Measurements from ENCODE around the gene LDLRAD4. TPM values are rescaled to one million over a fixed set of nuclear protein-coding genes. Genes with fewer than 3 reads are reported as not detected.

LDLRAD4 gene
- total and polyA plus RNA-seq, 2 donors (not counting 1 experiment from before 2014, with no cell fraction given), result 13.9 to 35.7 TPM

DNA sequence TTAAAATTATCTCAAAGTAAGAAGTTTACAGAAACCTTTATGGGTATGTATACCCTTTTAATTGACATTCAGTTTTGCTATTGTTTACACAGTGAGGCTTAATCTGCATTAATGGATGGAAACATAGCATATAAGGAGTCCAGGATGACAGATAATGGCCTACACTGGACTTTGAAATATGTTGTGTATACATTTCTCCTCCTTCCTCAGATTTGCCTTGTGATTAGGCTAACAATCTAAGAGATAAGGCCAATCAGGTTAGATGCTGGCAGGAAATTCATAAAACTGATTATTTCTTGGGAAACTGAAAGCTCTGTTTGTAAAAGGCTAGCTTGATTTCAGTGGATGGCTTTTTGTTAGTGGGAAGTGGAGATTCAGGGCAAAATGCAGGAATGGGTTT, 191.9 kb downstream of the LDLRAD4 start:
- Mint-ChIP-seq H3K4me1 (no peaks in the 10 kb centered on the region), H3K27me3 (no peaks in the 10 kb centered on the region), H3K9me3 (ENCODE audit: insufficient read depth) (peaks cover 3% of the 10 kb centered on the region), H3K27ac (no peak overlapping the region), H3K4me3 (no peak overlapping the region)
- no peaks in the 10 kb centered on the region for H3K4me1 ChIP-seq (ENCODE audit: control insufficient read depth in 2 of 2, insufficient read depth in 2 of 2, low read length in 2 of 2)
- no peaks in the 10 kb centered on the region for H3K27me3 ChIP-seq (replicated peaks in 1 of 4; ENCODE audit: control extremely low read depth in 1 of 4, control insufficient read depth in 3 of 4, insufficient read depth in 4 of 4, low read length in 3 of 4)
- ATAC-seq (ENCODE audit: low read depth) (no peak), DNase-seq (no peak)
- H3K9ac ChIP-seq (ENCODE audit: low read length), result no peak overlapping the region
- H3K9me3 ChIP-seq (ENCODE audit: control extremely low read depth in 1 of 3, control insufficient read depth in 2 of 3, insufficient read depth in 1 of 3, low read length in 2 of 3), result peaks cover 0 to 5% (median 0%) of the 10 kb centered on the region in 3 donors
- H2AFZ ChIP-seq (ENCODE audit: insufficient read depth, low read depth, low read length, poor library complexity, severe bottlenecking), result no peak overlapping the region
- no peaks in the 10 kb centered on the region for H4K20me1 ChIP-seq (ENCODE audit: control insufficient read depth, insufficient read depth, low read length, poor library complexity, severe bottlenecking)
- H3K4me3 ChIP-seq (ENCODE audit: control extremely low read depth in 1 of 5, extremely low read depth in 1 of 5, insufficient read depth in 1 of 5, low read depth in 2 of 5, low read length in 4 of 5), result no peak overlapping the region
- no peak overlapping the region for H3K4me2 ChIP-seq (replicated peaks; ENCODE audit: low read depth, low read length, poor library complexity, severe bottlenecking)
- TF ChIP-seq EZH2 (IDR thresholded peaks at IDR 0.05; ENCODE audit: borderline replicate concordance, insufficient read depth, low read depth, low read length, poor library complexity, severe bottlenecking), result no peak
- TF ChIP-seq, protein P1, sequence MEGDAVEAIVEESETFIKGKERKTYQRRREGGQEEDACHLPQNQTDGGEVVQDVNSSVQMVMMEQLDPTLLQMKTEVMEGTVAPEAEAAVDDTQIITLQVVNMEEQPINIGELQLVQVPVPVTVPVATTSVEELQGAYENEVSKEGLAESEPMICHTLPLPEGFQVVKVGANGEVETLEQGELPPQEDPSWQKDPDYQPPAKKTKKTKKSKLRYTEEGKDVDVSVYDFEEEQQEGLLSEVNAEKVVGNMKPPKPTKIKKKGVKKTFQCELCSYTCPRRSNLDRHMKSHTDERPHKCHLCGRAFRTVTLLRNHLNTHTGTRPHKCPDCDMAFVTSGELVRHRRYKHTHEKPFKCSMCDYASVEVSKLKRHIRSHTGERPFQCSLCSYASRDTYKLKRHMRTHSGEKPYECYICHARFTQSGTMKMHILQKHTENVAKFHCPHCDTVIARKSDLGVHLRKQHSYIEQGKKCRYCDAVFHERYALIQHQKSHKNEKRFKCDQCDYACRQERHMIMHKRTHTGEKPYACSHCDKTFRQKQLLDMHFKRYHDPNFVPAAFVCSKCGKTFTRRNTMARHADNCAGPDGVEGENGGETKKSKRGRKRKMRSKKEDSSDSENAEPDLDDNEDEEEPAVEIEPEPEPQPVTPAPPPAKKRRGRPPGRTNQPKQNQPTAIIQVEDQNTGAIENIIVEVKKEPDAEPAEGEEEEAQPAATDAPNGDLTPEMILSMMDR (IDR thresholded peaks at IDR 0.05), result no peak
- ChIA-PET CTCF (no interaction called here), POLR2A (no interaction called here)
- H3K36me3 ChIP-seq (replicated peaks in 1 of 2; ENCODE audit: control extremely low read depth in 1 of 2, control insufficient read depth in 1 of 2, extremely low read depth in 1 of 2, insufficient read depth in 2 of 2, low read length in 1 of 2), result no peaks in the 10 kb centered on the region
- H3K27ac ChIP-seq (ENCODE audit: low read length in 2 of 2), result no peak overlapping the region
- intact Hi-C loops (cut with micrococcal nuclease), result no loop called here
- no peaks in the 10 kb centered on the region for H3K79me2 ChIP-seq (ENCODE audit: control insufficient read depth, insufficient read depth, low read length)

DNA sequence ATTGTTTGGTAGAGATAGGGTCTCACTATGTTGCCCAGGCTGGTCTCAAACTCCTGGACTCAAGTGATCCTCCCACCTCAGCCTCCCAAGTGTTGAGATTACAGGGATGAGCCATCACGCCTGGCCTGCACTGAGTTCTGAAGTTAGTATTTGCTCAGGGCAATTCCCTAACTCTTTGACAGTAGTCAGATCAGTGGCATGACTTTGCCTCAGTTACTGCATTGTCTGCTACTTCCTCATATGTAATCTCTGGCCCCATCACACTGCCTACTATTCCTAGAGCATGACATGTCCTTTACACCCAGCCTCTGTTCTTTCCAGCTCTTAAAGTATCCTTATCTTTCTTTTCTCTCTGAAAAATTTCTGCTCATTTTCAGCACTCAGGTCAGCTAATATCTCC, 193.5 kb downstream of the LDLRAD4 start:
- no peaks in the 10 kb centered on the region for H3K4me1 ChIP-seq (ENCODE audit: control insufficient read depth in 2 of 2, insufficient read depth in 2 of 2, low read length in 2 of 2)
- H2AFZ ChIP-seq (ENCODE audit: insufficient read depth, low read depth, low read length, poor library complexity, severe bottlenecking), result no peak overlapping the region
- TF ChIP-seq, protein P1 (IDR thresholded peaks at IDR 0.05), result no peak
- TF ChIP-seq EZH2 (IDR thresholded peaks at IDR 0.05; ENCODE audit: borderline replicate concordance, insufficient read depth, low read depth, low read length, poor library complexity, severe bottlenecking), result no peak

More for the DNA sequence above, 193.5 kb downstream of the LDLRAD4 start:
- no peak overlapping the region for H3K27ac ChIP-seq (ENCODE audit: low read length in 2 of 2)
- H3K27ac Mint-ChIP-seq, result no peak overlapping the region
- H3K4me1 Mint-ChIP-seq, result no peaks in the 10 kb centered on the region
- no peak overlapping the region for H3K9ac ChIP-seq (ENCODE audit: low read length)
- peaks cover 3% of the 10 kb centered on the region for H3K9me3 Mint-ChIP-seq (ENCODE audit: insufficient read depth)
- no peaks in the 10 kb centered on the region for H3K79me2 ChIP-seq (ENCODE audit: control insufficient read depth, insufficient read depth, low read length)
- DNase-seq (no peak), ATAC-seq (ENCODE audit: low read depth) (no peak)
- no peaks in the 10 kb centered on the region for H4K20me1 ChIP-seq (ENCODE audit: control insufficient read depth, insufficient read depth, low read length, poor library complexity, severe bottlenecking)
- H3K4me3 Mint-ChIP-seq, result no peak overlapping the region
- ChIA-PET POLR2A (no interaction called here), CTCF (no interaction called here)
- WGBS (ENCODE audit: insufficient coverage), result 100% methylated on average over 1 of the region's 1 CpG
- peaks cover 0 to 4% (median 0%) of the 10 kb centered on the region in 4 experiments for H3K27me3 ChIP-seq (replicated peaks in 1 of 4; ENCODE audit: control extremely low read depth in 1 of 4, control insufficient read depth in 3 of 4, insufficient read depth in 4 of 4, low read length in 3 of 4)
- H3K4me2 ChIP-seq (replicated peaks; ENCODE audit: low read depth, low read length, poor library complexity, severe bottlenecking), result no peak overlapping the region
- no peak overlapping the region for H3K4me3 ChIP-seq (ENCODE audit: control extremely low read depth in 1 of 5, extremely low read depth in 1 of 5, insufficient read depth in 1 of 5, low read depth in 2 of 5, low read length in 4 of 5)
- no peaks in the 10 kb centered on the region for H3K36me3 ChIP-seq (replicated peaks in 1 of 2; ENCODE audit: control extremely low read depth in 1 of 2, control insufficient read depth in 1 of 2, extremely low read depth in 1 of 2, insufficient read depth in 2 of 2, low read length in 1 of 2)
- no peaks in the 10 kb centered on the region for H3K27me3 Mint-ChIP-seq
- peaks cover 0 to 5% (median 0%) of the 10 kb centered on the region in 3 donors for H3K9me3 ChIP-seq (ENCODE audit: control extremely low read depth in 1 of 3, control insufficient read depth in 2 of 3, insufficient read depth in 1 of 3, low read length in 2 of 3)
- intact Hi-C loops (cut with micrococcal nuclease), result no loop called here
